ENCODE measurements around the gene RAD51B. TPM values are rescaled to one million over a fixed set of nuclear protein-coding genes. Genes with fewer than 3 reads are reported as not detected.

Gene RAD51B
- total and polyA plus RNA-seq, 2 experiments from 2014 or later: 10.1 to 18.0 TPM

GRCh38 chr14:68015356-68016254 is 196.0 kb downstream of the RAD51B start:
- no peak overlapping the region for H3K4me2 ChIP-seq
- no peaks in the 10 kb centered on the region for H3K9me3 ChIP-seq (ENCODE audit: low read depth)
- peaks cover 23% of the 10 kb centered on the region for H3K4me1 ChIP-seq (ENCODE audit: insufficient read depth)
- H3K9me2 ChIP-seq (replicated peaks; ENCODE audit: insufficient read depth): no peaks in the 10 kb centered on the region
- H4K20me1 ChIP-seq (ENCODE audit: insufficient read depth, poor library complexity, severe bottlenecking): no peaks in the 10 kb centered on the region
- no peak for DNase-seq (ENCODE audit: low spot score)
- H2AFZ ChIP-seq: no peak overlapping the region
- H3K4me3 ChIP-seq: no peak overlapping the region
- no peaks in the 10 kb centered on the region for H3K27me3 ChIP-seq
- no peaks in the 10 kb centered on the region for H3K36me3 ChIP-seq (replicated peaks; ENCODE audit: insufficient read depth, low read depth)
- no peaks in the 10 kb centered on the region for H3K79me2 ChIP-seq
- no peak for TF ChIP-seq EZH2phosphoT487 (IDR thresholded peaks at IDR 0.05; ENCODE audit: low read depth, severe bottlenecking, unreplicated experiment)
- TF ChIP-seq EZH2 (IDR thresholded peaks at IDR 0.05; ENCODE audit: borderline replicate concordance): no peak
- TF ChIP-seq CTCF (IDR thresholded peaks at IDR 0.05; ENCODE audit: poor library complexity): no peak
- 83% methylated on average over 12 of the region's 12 CpGs for WGBS (ENCODE audit: low lambda C conversion rate, missing lambda C conversion rate)
- H3K27ac ChIP-seq: peak overlapping the region; percentile 47

- Histone ChIP-seq H3K79me2 (no peaks in the 10 kb centered on the region), H2AFZ (no peak overlapping the region), H3K4me1 (ENCODE audit: insufficient read depth) (peaks cover 20% of the 10 kb centered on the region), H3K36me3 (replicated peaks; ENCODE audit: insufficient read depth, low read depth) (no peaks in the 10 kb centered on the region), H4K20me1 (ENCODE audit: insufficient read depth, poor library complexity, severe bottlenecking) (no peaks in the 10 kb centered on the region), H3K9me2 (replicated peaks; ENCODE audit: insufficient read depth) (no peaks in the 10 kb centered on the region), H3K27me3 (no peaks in the 10 kb centered on the region), H3K4me3 (no peak overlapping the region), H3K9me3 (ENCODE audit: low read depth) (no peaks in the 10 kb centered on the region), H3K4me2 (no peak overlapping the region), H3K27ac (peak overlapping the region; percentile 47)
- DNase-seq (ENCODE audit: low spot score): no peak
- TF ChIP-seq CTCF (IDR thresholded peaks at IDR 0.05; ENCODE audit: poor library complexity): no peak
- no peak for TF ChIP-seq EZH2 (IDR thresholded peaks at IDR 0.05; ENCODE audit: borderline replicate concordance)
- no peak for TF ChIP-seq EZH2phosphoT487 (IDR thresholded peaks at IDR 0.05; ENCODE audit: low read depth, severe bottlenecking, unreplicated experiment)
Observed at GRCh38 chr14:68016255-68016914, 196.8 kb downstream of the RAD51B start.

- Histone ChIP-seq H3K9me3 (ENCODE audit: low read depth) (no peaks in the 10 kb centered on the region), H3K4me1 (ENCODE audit: insufficient read depth) (peaks cover 10% of the 10 kb centered on the region), H3K27ac (peak overlapping the region; percentile 36), H3K27me3 (no peaks in the 10 kb centered on the region), H4K20me1 (ENCODE audit: insufficient read depth, poor library complexity, severe bottlenecking) (no peaks in the 10 kb centered on the region), H3K4me2 (no peak overlapping the region), H3K4me3 (no peak overlapping the region), H3K79me2 (no peaks in the 10 kb centered on the region), H3K9me2 (replicated peaks; ENCODE audit: insufficient read depth) (no peaks in the 10 kb centered on the region), H2AFZ (no peak overlapping the region), H3K36me3 (replicated peaks; ENCODE audit: insufficient read depth, low read depth) (no peaks in the 10 kb centered on the region)
- whole genome bisulfite sequencing (ENCODE audit: low lambda C conversion rate, missing lambda C conversion rate): 29% methylated on average over 1 of the region's 1 CpG
- DNase-seq (ENCODE audit: low spot score): no peak
- no peak for TF ChIP-seq CTCF (IDR thresholded peaks at IDR 0.05; ENCODE audit: poor library complexity)
- TF ChIP-seq EZH2phosphoT487 (IDR thresholded peaks at IDR 0.05; ENCODE audit: low read depth, severe bottlenecking, unreplicated experiment): no peak
- no peak for TF ChIP-seq EZH2 (IDR thresholded peaks at IDR 0.05; ENCODE audit: borderline replicate concordance)
Observed at GRCh38 chr14:68018598-68018997, 199.0 kb downstream of the RAD51B start.

Data from hepatocyte (in vitro differentiated cells).